ENCODE measurements around the gene SH3PXD2A.
A peak's percentile ranks its signal among the peaks of the same experiment; 100 is the strongest.

Gene SH3PXD2A

GRCh38 chr10:103590060-103590459 is 265.3 kb downstream of the SH3PXD2A start:
- Histone ChIP-seq H3K36me3 (ENCODE audit: control insufficient read depth, insufficient read depth, low read length) (no peaks in the 10 kb centered on the region), H3K27me3 (ENCODE audit: control insufficient read depth, insufficient read depth, low read length) (no peaks in the 10 kb centered on the region), H3K9ac (ENCODE audit: low read length) (no peak overlapping the region), H3K27ac (ENCODE audit: low read depth, low read length) (no peak overlapping the region), H3K4me1 (ENCODE audit: control insufficient read depth, insufficient read depth, low read length) (no peaks in the 10 kb centered on the region), H3K4me3 (ENCODE audit: low read length) (no peak overlapping the region)

DNA sequence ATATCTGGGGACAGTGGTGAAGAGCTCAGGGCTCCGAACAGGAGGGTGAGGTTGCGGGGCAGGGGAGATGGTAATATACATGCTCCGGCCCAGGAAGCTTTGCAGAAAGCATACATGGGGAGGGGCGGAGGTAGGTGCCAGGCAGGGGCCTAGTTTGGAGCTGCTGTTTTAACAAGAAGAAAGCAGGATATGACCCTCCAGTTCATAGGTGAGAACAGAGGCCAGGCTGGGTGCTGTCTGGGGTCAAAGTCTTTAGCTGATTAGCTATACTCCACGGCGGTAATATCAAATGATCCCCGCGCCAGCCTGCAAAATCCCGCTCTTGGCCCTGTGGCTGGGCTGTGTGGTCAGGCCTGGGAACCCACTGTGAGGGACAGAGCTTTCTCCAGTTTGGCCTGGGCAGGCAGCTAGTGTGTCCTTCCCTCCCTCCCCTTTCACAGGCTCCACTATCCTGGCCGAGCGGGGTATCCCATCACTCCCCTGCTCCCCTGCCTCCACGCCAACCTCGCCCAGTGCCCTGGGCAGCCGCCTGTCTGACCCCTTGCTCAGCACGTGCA is 266.2 kb downstream of the SH3PXD2A start:
- Histone ChIP-seq H3K27me3 (ENCODE audit: control insufficient read depth, insufficient read depth, low read length) (no peaks in the 10 kb centered on the region), H3K9ac (ENCODE audit: low read length) (no peak overlapping the region), H3K27ac (ENCODE audit: low read depth, low read length) (no peak overlapping the region), H3K36me3 (ENCODE audit: control insufficient read depth, insufficient read depth, low read length) (no peaks in the 10 kb centered on the region), H3K4me3 (ENCODE audit: low read length) (no peak overlapping the region), H3K4me1 (ENCODE audit: control insufficient read depth, insufficient read depth, low read length) (no peaks in the 10 kb centered on the region)

DNA sequence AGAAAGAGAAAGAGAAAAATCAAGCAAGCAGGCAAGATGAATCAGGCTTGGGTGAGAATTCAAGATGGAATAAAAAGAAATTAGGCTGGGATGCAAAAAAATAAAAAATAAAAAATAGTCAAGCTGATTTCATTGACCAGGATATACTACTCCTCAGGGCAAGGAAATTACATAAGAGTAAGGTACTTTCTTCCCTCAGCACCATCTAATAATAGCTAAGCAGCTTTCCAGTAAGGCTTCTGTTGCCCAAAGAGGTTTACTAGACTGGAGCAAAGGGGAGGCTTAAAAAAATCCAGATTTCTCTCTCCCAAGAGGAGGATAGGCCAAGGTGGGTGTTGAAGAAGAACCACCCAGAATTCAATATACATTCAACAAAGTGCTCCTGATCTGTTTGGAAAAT is 268.3 kb downstream of the SH3PXD2A start:
- no peak overlapping the region for H3K9ac ChIP-seq (ENCODE audit: low read length)
- no peak overlapping the region for H3K27ac ChIP-seq (ENCODE audit: low read depth, low read length)
- no peaks in the 10 kb centered on the region for H3K36me3 ChIP-seq (ENCODE audit: control insufficient read depth, insufficient read depth, low read length)

GRCh38 chr10:103585011-103585405 is 270.4 kb downstream of the SH3PXD2A start:
- H3K27ac ChIP-seq (ENCODE audit: low read depth, low read length): no peak overlapping the region
- no peaks in the 10 kb centered on the region for H3K4me1 ChIP-seq (ENCODE audit: control insufficient read depth, insufficient read depth, low read length)
- H3K4me3 ChIP-seq (ENCODE audit: low read length): no peak overlapping the region
- no peaks in the 10 kb centered on the region for H3K27me3 ChIP-seq (ENCODE audit: control insufficient read depth, insufficient read depth, low read length)
- no peaks in the 10 kb centered on the region for H3K36me3 ChIP-seq (ENCODE audit: control insufficient read depth, insufficient read depth, low read length)
- no peak overlapping the region for H3K9ac ChIP-seq (ENCODE audit: low read length)

More for the DNA sequence above, 268.3 kb downstream of the SH3PXD2A start:
- no peak overlapping the region for H3K4me3 ChIP-seq (ENCODE audit: low read length)
- H3K4me1 ChIP-seq (ENCODE audit: control insufficient read depth, insufficient read depth, low read length): no peaks in the 10 kb centered on the region
- no peaks in the 10 kb centered on the region for H3K27me3 ChIP-seq (ENCODE audit: control insufficient read depth, insufficient read depth, low read length)

- no peaks in the 10 kb centered on the region for H3K36me3 ChIP-seq (ENCODE audit: control insufficient read depth, insufficient read depth, low read length)
- no peaks in the 10 kb centered on the region for H3K27me3 ChIP-seq (ENCODE audit: control insufficient read depth, insufficient read depth, low read length)
- peak overlapping the region; percentile 60 for H3K4me3 ChIP-seq (ENCODE audit: low read length)
- no peak overlapping the region for H3K27ac ChIP-seq (ENCODE audit: low read depth, low read length)
- H3K9ac ChIP-seq (ENCODE audit: low read length): no peak overlapping the region
- no peaks in the 10 kb centered on the region for H3K4me1 ChIP-seq (ENCODE audit: control insufficient read depth, insufficient read depth, low read length)
Measured at GRCh38 chr10:103584216-103585010, 271.0 kb downstream of the SH3PXD2A start.

DNA sequence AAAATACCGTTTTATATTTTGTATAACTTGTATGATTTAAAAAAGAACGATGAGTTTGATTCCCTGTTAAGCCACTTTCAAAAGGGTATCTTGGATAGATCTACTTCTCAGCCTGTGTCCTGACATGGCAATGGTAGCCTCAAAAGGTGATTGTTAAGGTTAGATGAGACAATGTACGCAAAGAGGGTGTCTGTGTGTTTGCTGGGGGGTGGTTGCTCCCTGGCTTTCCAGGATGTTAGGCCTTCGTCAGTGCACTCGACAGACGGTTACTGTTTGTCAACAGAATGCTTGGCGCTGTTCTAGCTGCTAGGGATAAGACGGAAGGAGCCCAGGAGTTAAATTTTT is 271.5 kb downstream of the SH3PXD2A start:
- no peak overlapping the region for H3K9ac ChIP-seq (ENCODE audit: low read length)
- H3K4me1 ChIP-seq (ENCODE audit: control insufficient read depth, insufficient read depth, low read length): no peaks in the 10 kb centered on the region
- no peak overlapping the region for H3K27ac ChIP-seq (ENCODE audit: low read depth, low read length)
- peak overlapping the region; percentile 60 for H3K4me3 ChIP-seq (ENCODE audit: low read length)
- no peaks in the 10 kb centered on the region for H3K36me3 ChIP-seq (ENCODE audit: control insufficient read depth, insufficient read depth, low read length)
- no peaks in the 10 kb centered on the region for H3K27me3 ChIP-seq (ENCODE audit: control insufficient read depth, insufficient read depth, low read length)

GRCh38 chr10:103582331-103583123 is 272.8 kb downstream of the SH3PXD2A start:
- H3K9ac ChIP-seq (ENCODE audit: low read length): no peak overlapping the region
- no peaks in the 10 kb centered on the region for H3K4me1 ChIP-seq (ENCODE audit: control insufficient read depth, insufficient read depth, low read length)
- no peaks in the 10 kb centered on the region for H3K27me3 ChIP-seq (ENCODE audit: control insufficient read depth, insufficient read depth, low read length)
- no peaks in the 10 kb centered on the region for H3K36me3 ChIP-seq (ENCODE audit: control insufficient read depth, insufficient read depth, low read length)
- no peak overlapping the region for H3K27ac ChIP-seq (ENCODE audit: low read depth, low read length)
- no peak overlapping the region for H3K4me3 ChIP-seq (ENCODE audit: low read length)

DNA sequence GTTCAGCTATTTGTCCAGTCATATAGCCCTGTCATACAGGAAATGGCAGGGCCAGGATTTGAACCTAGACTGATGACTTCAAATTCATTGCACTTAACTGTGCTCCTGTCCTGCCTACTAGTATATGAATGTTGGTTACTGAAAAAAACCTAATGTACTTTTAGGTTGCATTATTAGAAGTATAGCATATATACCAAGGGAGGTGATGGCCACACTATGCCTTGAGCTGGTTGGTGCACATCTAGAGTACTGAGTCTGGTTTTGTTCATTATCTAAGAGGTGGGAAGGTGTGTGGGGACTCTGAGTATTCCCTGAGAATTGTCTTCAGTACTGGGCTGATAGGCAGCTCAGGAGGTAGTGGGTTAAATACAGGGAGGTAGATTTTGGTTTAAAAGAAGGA is 273.9 kb downstream of the SH3PXD2A start:
- Histone ChIP-seq H3K27me3 (ENCODE audit: control insufficient read depth, insufficient read depth, low read length) (no peaks in the 10 kb centered on the region), H3K27ac (ENCODE audit: low read depth, low read length) (no peak overlapping the region), H3K4me1 (ENCODE audit: control insufficient read depth, insufficient read depth, low read length) (no peaks in the 10 kb centered on the region)

DNA sequence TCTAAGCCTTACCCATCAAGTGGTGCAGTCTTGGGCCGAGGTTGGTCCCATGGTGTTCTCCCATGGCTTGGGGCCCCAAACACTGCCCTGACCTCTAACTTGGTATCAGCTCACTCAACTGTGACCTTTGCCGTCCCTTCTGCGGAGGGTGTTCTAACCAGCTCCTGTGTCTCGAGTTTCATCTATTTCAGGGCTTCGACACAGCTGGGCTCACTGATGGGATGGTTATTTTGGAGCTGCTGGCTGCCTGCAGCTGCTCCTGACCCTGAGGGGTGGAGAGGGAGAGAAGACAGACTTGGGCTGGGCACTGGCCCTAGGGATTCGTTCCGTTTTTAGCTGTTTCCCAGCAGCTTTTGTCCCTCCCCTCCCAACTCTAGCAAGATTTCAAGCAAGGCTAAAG is 274.9 kb downstream of the SH3PXD2A start:
- peaks cover 5% of the 10 kb centered on the region for H3K4me1 ChIP-seq (ENCODE audit: control insufficient read depth, insufficient read depth, low read length)
- no peak overlapping the region for H3K27ac ChIP-seq (ENCODE audit: low read depth, low read length)
- no peaks in the 10 kb centered on the region for H3K36me3 ChIP-seq (ENCODE audit: control insufficient read depth, insufficient read depth, low read length)
- no peaks in the 10 kb centered on the region for H3K27me3 ChIP-seq (ENCODE audit: control insufficient read depth, insufficient read depth, low read length)
- H3K4me3 ChIP-seq (ENCODE audit: low read length): no peak overlapping the region
- H3K9ac ChIP-seq (ENCODE audit: low read length): no peak overlapping the region

More for the DNA sequence above, 273.9 kb downstream of the SH3PXD2A start:
- no peak overlapping the region for H3K9ac ChIP-seq (ENCODE audit: low read length)
- no peak overlapping the region for H3K4me3 ChIP-seq (ENCODE audit: low read length)
- no peaks in the 10 kb centered on the region for H3K36me3 ChIP-seq (ENCODE audit: control insufficient read depth, insufficient read depth, low read length)

GRCh38 chr10:103580011-103580410 is 275.4 kb downstream of the SH3PXD2A start:
- Histone ChIP-seq H3K27ac (ENCODE audit: low read depth, low read length) (no peak overlapping the region), H3K27me3 (ENCODE audit: control insufficient read depth, insufficient read depth, low read length) (no peaks in the 10 kb centered on the region), H3K36me3 (ENCODE audit: control insufficient read depth, insufficient read depth, low read length) (no peaks in the 10 kb centered on the region), H3K4me1 (ENCODE audit: control insufficient read depth, insufficient read depth, low read length) (peaks cover 7% of the 10 kb centered on the region), H3K4me3 (ENCODE audit: low read length) (no peak overlapping the region), H3K9ac (ENCODE audit: low read length) (no peak overlapping the region)

GRCh38 chr10:103578782-103579382 is 276.5 kb downstream of the SH3PXD2A start:
- peaks cover 7% of the 10 kb centered on the region for H3K4me1 ChIP-seq (ENCODE audit: control insufficient read depth, insufficient read depth, low read length)
- H3K9ac ChIP-seq (ENCODE audit: low read length): no peak overlapping the region
- no peak overlapping the region for H3K27ac ChIP-seq (ENCODE audit: low read depth, low read length)

DNA sequence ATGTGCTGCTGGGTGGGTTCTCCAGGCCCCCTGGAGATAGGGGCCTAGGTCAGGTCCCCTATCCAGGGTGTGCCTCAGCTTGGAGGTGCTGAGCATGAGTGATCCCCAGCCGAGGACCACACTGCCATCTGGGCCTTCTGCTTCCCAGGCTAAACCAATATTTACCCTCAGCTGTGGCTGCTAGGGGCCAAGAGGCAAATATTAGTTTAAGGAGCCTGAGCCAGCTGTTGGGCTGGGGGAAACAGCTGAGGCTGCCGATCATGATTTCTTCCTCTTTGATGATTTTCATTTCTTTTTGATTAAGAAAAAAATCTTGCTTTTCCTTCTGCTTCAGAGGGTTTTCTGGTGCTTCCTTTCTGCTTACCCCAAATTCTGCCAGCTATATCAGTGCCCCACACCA is 278.5 kb downstream of the SH3PXD2A start:
- Histone ChIP-seq H3K4me1 (ENCODE audit: control insufficient read depth, insufficient read depth, low read length) (peaks cover 7% of the 10 kb centered on the region), H3K27ac (ENCODE audit: low read depth, low read length) (no peak overlapping the region), H3K27me3 (ENCODE audit: control insufficient read depth, insufficient read depth, low read length) (no peaks in the 10 kb centered on the region)

More at GRCh38 chr10:103578782-103579382, 276.5 kb downstream of the SH3PXD2A start:
- Histone ChIP-seq H3K36me3 (ENCODE audit: control insufficient read depth, insufficient read depth, low read length) (no peaks in the 10 kb centered on the region), H3K4me3 (ENCODE audit: low read length) (no peak overlapping the region), H3K27me3 (ENCODE audit: control insufficient read depth, insufficient read depth, low read length) (no peaks in the 10 kb centered on the region)

More for the DNA sequence above, 278.5 kb downstream of the SH3PXD2A start:
- Histone ChIP-seq H3K36me3 (ENCODE audit: control insufficient read depth, insufficient read depth, low read length) (no peaks in the 10 kb centered on the region), H3K4me3 (ENCODE audit: low read length) (no peak overlapping the region), H3K9ac (ENCODE audit: low read length) (no peak overlapping the region)

Data from rectal smooth muscle tissue (tissue), 1 donor.